Neural cell (in vitro differentiated cells): Measurements from ENCODE around the gene EYA3.

Source experiments
- CTCF ChIP-seq: fragments of 450-650 bp; IDR thresholded peaks from 2 replicates; pipeline ENCODE4 v1.5.1; 2014; ENCODE audit warnings: antibody characterized with exemption, mild to moderate bottlenecking, moderate library complexity; ENCODE audit not compliant: poor library complexity, severe bottlenecking
- EP300 ChIP-seq: fragments of 450-650 bp; conservative IDR thresholded peaks from 2 replicates; pipeline ENCODE4 v1.6.1; 2014; ENCODE audit warnings: antibody characterized with exemption, mild to moderate bottlenecking, moderate library complexity; ENCODE audit not compliant: poor library complexity, severe bottlenecking
- EZH2 ChIP-seq: fragments of 200-600, 300-800 bp; shearing (Covaris generic), sonication (generic); IDR thresholded peaks from 2 replicates; pipeline ENCODE4 v1.6.1; 2014; ENCODE audit warnings: antibody characterized with exemption, low read length, borderline replicate concordance, mild to moderate bottlenecking; ENCODE audit not compliant: insufficient read depth, poor library complexity, severe bottlenecking
- POLR2AphosphoS5 ChIP-seq: IDR thresholded peaks from 2 replicates; pipeline ENCODE4 v1.6.1; 2012
- RAD21 ChIP-seq: fragments of 450-650 bp; conservative IDR thresholded peaks from 2 replicates; pipeline ENCODE4 v1.6.1; 2014; ENCODE audit warnings: antibody characterized with exemption, mild to moderate bottlenecking, moderate library complexity
- TAF1 ChIP-seq: IDR thresholded peaks from 2 replicates; pipeline ENCODE4 v1.6.1; 2012; ENCODE audit warnings: low read depth
- TF ChIP-seq, protein P1 (sequence below): IDR thresholded peaks from 2 replicates; pipeline ENCODE4 v1.6.1; 2012; ENCODE audit warnings: borderline replicate concordance

DNA sequence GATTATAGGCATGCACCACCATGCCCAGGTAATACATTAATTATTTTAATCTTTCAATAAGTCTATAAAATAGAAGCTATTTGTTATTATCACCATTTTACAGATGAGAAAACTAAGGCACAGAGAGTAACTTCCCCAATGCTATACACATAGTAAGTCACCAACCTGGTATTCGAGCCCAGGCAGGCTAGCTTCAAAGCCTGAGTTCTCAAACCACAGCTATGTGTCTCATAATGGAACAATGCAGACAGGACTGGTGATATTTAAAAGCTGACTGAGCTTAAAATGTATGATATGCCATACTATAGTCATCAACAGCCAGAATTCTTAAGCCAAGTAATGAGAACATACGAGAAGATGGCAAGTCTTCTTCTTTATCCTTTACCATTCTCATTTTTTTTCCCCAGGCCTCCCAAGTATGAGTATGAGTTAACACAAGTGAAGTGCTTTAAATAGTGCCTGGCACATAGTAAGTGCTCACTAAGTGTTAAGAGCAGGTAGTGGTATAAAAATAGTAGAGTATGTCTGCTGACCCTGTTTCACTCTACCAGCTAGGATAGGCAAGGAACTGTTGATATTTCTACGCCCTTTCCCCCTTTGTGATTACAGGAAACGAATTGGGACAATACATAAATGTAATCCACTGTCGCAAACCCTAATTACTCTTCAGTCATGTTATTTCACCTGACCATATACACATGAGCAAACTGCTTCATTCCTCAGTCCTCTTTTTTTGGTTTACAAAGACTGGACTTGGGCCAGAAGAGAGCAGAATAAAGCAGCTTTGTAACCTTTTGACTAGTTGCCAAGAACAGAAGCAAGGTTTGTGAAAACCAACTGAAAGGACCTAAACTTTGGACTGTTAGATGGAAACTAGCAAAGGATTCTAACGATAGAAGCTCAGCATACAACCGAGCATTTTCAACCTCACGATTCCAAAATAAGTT lies 9.5 kb downstream of the EYA3 start:
- no peak for TF ChIP-seq POLR2AphosphoS5
- no peak for TF ChIP-seq CTCF
- no peak for TF ChIP-seq TAF1
- TF ChIP-seq EP300 = no peak
- TF ChIP-seq, protein P1, sequence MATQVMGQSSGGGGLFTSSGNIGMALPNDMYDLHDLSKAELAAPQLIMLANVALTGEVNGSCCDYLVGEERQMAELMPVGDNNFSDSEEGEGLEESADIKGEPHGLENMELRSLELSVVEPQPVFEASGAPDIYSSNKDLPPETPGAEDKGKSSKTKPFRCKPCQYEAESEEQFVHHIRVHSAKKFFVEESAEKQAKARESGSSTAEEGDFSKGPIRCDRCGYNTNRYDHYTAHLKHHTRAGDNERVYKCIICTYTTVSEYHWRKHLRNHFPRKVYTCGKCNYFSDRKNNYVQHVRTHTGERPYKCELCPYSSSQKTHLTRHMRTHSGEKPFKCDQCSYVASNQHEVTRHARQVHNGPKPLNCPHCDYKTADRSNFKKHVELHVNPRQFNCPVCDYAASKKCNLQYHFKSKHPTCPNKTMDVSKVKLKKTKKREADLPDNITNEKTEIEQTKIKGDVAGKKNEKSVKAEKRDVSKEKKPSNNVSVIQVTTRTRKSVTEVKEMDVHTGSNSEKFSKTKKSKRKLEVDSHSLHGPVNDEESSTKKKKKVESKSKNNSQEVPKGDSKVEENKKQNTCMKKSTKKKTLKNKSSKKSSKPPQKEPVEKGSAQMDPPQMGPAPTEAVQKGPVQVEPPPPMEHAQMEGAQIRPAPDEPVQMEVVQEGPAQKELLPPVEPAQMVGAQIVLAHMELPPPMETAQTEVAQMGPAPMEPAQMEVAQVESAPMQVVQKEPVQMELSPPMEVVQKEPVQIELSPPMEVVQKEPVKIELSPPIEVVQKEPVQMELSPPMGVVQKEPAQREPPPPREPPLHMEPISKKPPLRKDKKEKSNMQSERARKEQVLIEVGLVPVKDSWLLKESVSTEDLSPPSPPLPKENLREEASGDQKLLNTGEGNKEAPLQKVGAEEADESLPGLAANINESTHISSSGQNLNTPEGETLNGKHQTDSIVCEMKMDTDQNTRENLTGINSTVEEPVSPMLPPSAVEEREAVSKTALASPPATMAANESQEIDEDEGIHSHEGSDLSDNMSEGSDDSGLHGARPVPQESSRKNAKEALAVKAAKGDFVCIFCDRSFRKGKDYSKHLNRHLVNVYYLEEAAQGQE = no peak
- no peak for TF ChIP-seq EZH2
- TF ChIP-seq RAD21 = no peak
